Forelimb muscle (tissue), 1 donor: ENCODE data around the gene HOXA1. TPM values are rescaled to one million over a fixed set of nuclear protein-coding genes. Genes with fewer than 3 reads are reported as not detected.
"Not testable (repeated sequence)": the region's sequence is repeated elsewhere in the genome, so short reads cannot be mapped to it uniquely, and the experiment has no call there.

Experiments used
- DNase-seq: peaks from one replicate; pipeline ENCODE4 v3.0.0-alpha.2; 2013; ENCODE audit warnings: low read depth
- polyA plus RNA-seq: library from polyadenylated mRNA; unstranded; fragments of 120-200 nt; gene quantifications from one replicate; pipeline ENCODE4 v1.2.1, GENCODE V29; 2013; ENCODE audit not compliant: insufficient read length

Gene HOXA1
- polyA plus RNA-seq, 1 donor: 0.77 TPM

GRCh38 chr7:27046854-27047549 lies 48.8 kb downstream of the HOXA1 start:
- DNase-seq: no peak

GRCh38 chr7:27045972-27046371 lies 49.8 kb downstream of the HOXA1 start:
- not testable (repeated sequence) for DNase-seq

GRCh38 chr7:27045066-27045465 lies 50.7 kb downstream of the HOXA1 start:
- not testable (repeated sequence) for DNase-seq

Other genes with a start within 250 kb of the HOXA1 start
- 11.3 TPM for gene SKAP2, start 231.4 kb downstream of the HOXA1 start, polyA plus RNA-seq
- gene HOXA2, start 6.7 kb upstream of the HOXA1 start, polyA plus RNA-seq: 3.1 TPM
- gene HOXA4, start 34.8 kb upstream of the HOXA1 start, polyA plus RNA-seq: 26.4 TPM
- gene HOXA5, start 47.7 kb upstream of the HOXA1 start, polyA plus RNA-seq: 19.1 TPM
- gene HOXA6, start 51.8 kb upstream of the HOXA1 start, polyA plus RNA-seq: 8.7 TPM
- gene HOXA3, start 56.6 kb upstream of the HOXA1 start, polyA plus RNA-seq: 14.3 TPM
- gene HOXA7, start 60.7 kb upstream of the HOXA1 start, polyA plus RNA-seq: 19.1 TPM
- 25.7 TPM for gene HOXA9, start 69.5 kb upstream of the HOXA1 start, polyA plus RNA-seq
- 23.8 TPM for gene HOXA10, start 78.3 kb upstream of the HOXA1 start, polyA plus RNA-seq
- gene HOXA11, start 89.2 kb upstream of the HOXA1 start, polyA plus RNA-seq: 1.2 TPM
- 0.03 TPM for gene HOXA13, start 104.1 kb upstream of the HOXA1 start, polyA plus RNA-seq
- gene EVX1, start 146.8 kb upstream of the HOXA1 start, polyA plus RNA-seq: not detected